K562 (cell line): ENCODE data around the gene AFF1. TPM values are rescaled to one million over a fixed set of nuclear protein-coding genes. Genes with fewer than 3 reads are reported as not detected.

Experiments
- ARNT ChIP-seq, 2 experiments: fragments of 450-650 bp; IDR thresholded peaks; 2 replicates each; pipeline ENCODE4 v1.6.1; 2016; ENCODE audit warnings: mild to moderate bottlenecking in 1 of 2
- BACH1 ChIP-seq: fragments of 200-800 bp; sonication (Bioruptor generic); IDR thresholded peaks from 2 replicates; pipeline ENCODE4 v1.6.1; 2016; ENCODE audit warnings: missing genetic modification characterization, missing compliant biosample characterization
- BCOR ChIP-seq: fragments of 450-650 bp; IDR thresholded peaks from 2 replicates; pipeline ENCODE4 v1.6.1; 2016
- BRD9 ChIP-seq: fragments of 450-650 bp; IDR thresholded peaks from 2 replicates; pipeline ENCODE4 v1.6.1; 2018; ENCODE audit warnings: low read depth; ENCODE audit not compliant: partially characterized antibody
- FOXJ2 ChIP-seq: fragments of 200-800 bp; sonication (Bioruptor generic); IDR thresholded peaks from 2 replicates; pipeline ENCODE4 v1.6.1; 2016; ENCODE audit warnings: missing genetic modification characterization, missing compliant biosample characterization
- GABPA ChIP-seq: fragments of 200-800 bp; sonication (Bioruptor generic); conservative IDR thresholded peaks from 2 replicates; pipeline ENCODE4 v1.6.1; 2016; ENCODE audit warnings: low read depth, missing genetic modification characterization, missing compliant biosample characterization
- HNRNPUL1 ChIP-seq: fragments of 200-400 bp; formaldehyde crosslinking; IDR thresholded peaks from 2 replicates; pipeline ENCODE4 v1.6.1; 2017; ENCODE audit warnings: low read length
- KLF6 ChIP-seq: fragments of 250-450 bp; sonication (Bioruptor Pico); IDR thresholded peaks from 2 replicates; pipeline ENCODE4 v1.4.0; 2020; ENCODE audit warnings: mild to moderate bottlenecking, moderate library complexity, borderline replicate concordance
- MCM3 ChIP-seq: fragments of 450-650 bp; IDR thresholded peaks from 2 replicates; pipeline ENCODE4 v1.6.1; 2016
- MTA3 ChIP-seq: fragments of 450-650 bp; formaldehyde crosslinking; IDR thresholded peaks from 2 replicates; pipeline ENCODE4 v1.6.1; 2017; ENCODE audit warnings: mild to moderate bottlenecking, borderline replicate concordance
- NR2C2 ChIP-seq, 2 experiments: fragments of 200-800 bp in 1 of 2; sonication (Bioruptor generic) in 1 of 2; sonication (generic) in 1 of 2; formaldehyde crosslinking in 1 of 2; IDR thresholded peaks; 2 replicates each; pipeline versions ENCODE4 v1.6.1 to v1.8.0; 2016 to 2022; ENCODE audit warnings: mild to moderate bottlenecking in 1 of 2, missing compliant biosample characterization in 1 of 2, missing genetic modification characterization in 1 of 2, missing genetic modification reagents in 1 of 2
- OTX1 ChIP-seq: fragments of 450-650 bp; formaldehyde crosslinking; IDR thresholded peaks from 2 replicates; pipeline ENCODE4 v1.4.0; 2022; ENCODE audit warnings: mild to moderate bottlenecking
- PHTF2 ChIP-seq: fragments of 250-450 bp; sonication (Bioruptor Pico); IDR thresholded peaks from 2 replicates; pipeline ENCODE4 v1.5.0; 2021; ENCODE audit warnings: mild to moderate bottlenecking
- PURB ChIP-seq: sonication (generic); formaldehyde crosslinking; IDR thresholded peaks from 2 replicates; pipeline ENCODE4 v1.9.0; 2021; ENCODE audit warnings: low read depth, mild to moderate bottlenecking, missing genetic modification reagents
- RAD21 ChIP-seq, 2 experiments: fragments of 250-450 bp in 1 of 2; fragments of 450-650 bp in 1 of 2; sonication (Bioruptor Pico) in 1 of 2; formaldehyde crosslinking in 1 of 2; IDR thresholded peaks in 1 of 2; conservative IDR thresholded peaks in 1 of 2; 2 replicates each; pipeline versions ENCODE4 v1.4.0 to v1.8.0; 2020 to 2022; ENCODE audit warnings: mild to moderate bottlenecking in 2 of 2, moderate library complexity in 1 of 2
- SMAD3 ChIP-seq: fragments of 450-650 bp; formaldehyde crosslinking; conservative IDR thresholded peaks from 2 replicates; pipeline ENCODE4 v1.4.0; 2020; ENCODE audit warnings: mild to moderate bottlenecking
- SREBF2 ChIP-seq: sonication (generic); formaldehyde crosslinking; IDR thresholded peaks from 2 replicates; pipeline ENCODE4 v1.4.0; 2020; ENCODE audit warnings: mild to moderate bottlenecking, missing genetic modification reagents
- ZBTB49 ChIP-seq: sonication (generic); formaldehyde crosslinking; IDR thresholded peaks from 2 replicates; pipeline ENCODE4 v1.8.0; 2022; ENCODE audit warnings: missing genetic modification reagents, mild to moderate bottlenecking, borderline replicate concordance
- ZFP36 ChIP-seq: fragments of 150-350 bp; IDR thresholded peaks from 2 replicates; pipeline ENCODE4 v1.6.1; 2018; ENCODE audit warnings: low read length, low read depth; ENCODE audit not compliant: partially characterized antibody
- ZFX ChIP-seq: sonication (generic); formaldehyde crosslinking; IDR thresholded peaks from 2 replicates; pipeline ENCODE4 v1.8.0; 2022; ENCODE audit warnings: mild to moderate bottlenecking, missing genetic modification reagents, moderate library complexity
- ZNF143 ChIP-seq: sonication (generic); formaldehyde crosslinking; IDR thresholded peaks from 2 replicates; pipeline ENCODE4 v1.9.0; 2022; ENCODE audit warnings: mild to moderate bottlenecking, missing genetic modification reagents
- ZNF24 ChIP-seq: fragments of 450-650 bp; IDR thresholded peaks from 2 replicates; pipeline ENCODE4 v1.6.1; 2016
- ZNF282 ChIP-seq: sonication (generic); formaldehyde crosslinking; IDR thresholded peaks from 2 replicates; pipeline ENCODE4 v1.8.1; 2023; ENCODE audit warnings: missing genetic modification reagents
- ZNF589 ChIP-seq: fragments of 200-800 bp; sonication (Bioruptor generic); IDR thresholded peaks from 2 replicates; pipeline ENCODE4 v1.6.1; 2016; ENCODE audit warnings: low read depth, missing genetic modification characterization, missing compliant biosample characterization
- polyA plus RNA-seq, 8 experiments: library from polyadenylated mRNA; depleted of rRNA in 4 of 8; stranded (reverse) in 5 of 8; unstranded in 3 of 8; fragments of >200 nt; fragmentation: Nextera tagmentation in 2 of 8; fragmentation: Illumina TruSeq in 1 of 8; extraction: Ambion mirVana in 2 of 8; extraction: Trizol in 1 of 8; gene quantifications; 2 replicates each; pipeline versions ENCODE4 v1.2.1 to v1.2.3, GENCODE V29; 2011 to 2014; ENCODE audit warnings: inconsistent platforms in 1 of 8, missing spikeins in 1 of 8
- total RNA-seq, 7 experiments: library from RNA; depleted of rRNA in 6 of 7; stranded (reverse); fragments of >200 nt in 6 of 7; fragmentation: Illumina TruSeq in 2 of 7; extraction: Trizol in 2 of 7; gene quantifications; 2 replicates each; pipeline versions ENCODE4 v1.2.1 to v1.2.3, GENCODE V29; 2011 to 2021; ENCODE audit warnings: low replicate concordance in 1 of 7
- TF ChIP-seq, protein P1 (sequence below): fragments of 200-400 bp; formaldehyde crosslinking; IDR thresholded peaks from 2 replicates; pipeline ENCODE4 v1.6.1; 2017; ENCODE audit warnings: mild to moderate bottlenecking, low read depth, low read length, moderate library complexity

The AFF1 gene
- total and polyA plus RNA-seq, 9 of the 15 experiments (the other 6 are each of a cell fraction or from before 2014, with no cell fraction given) = 4.1 to 47.5 (median 17.2) TPM

DNA sequence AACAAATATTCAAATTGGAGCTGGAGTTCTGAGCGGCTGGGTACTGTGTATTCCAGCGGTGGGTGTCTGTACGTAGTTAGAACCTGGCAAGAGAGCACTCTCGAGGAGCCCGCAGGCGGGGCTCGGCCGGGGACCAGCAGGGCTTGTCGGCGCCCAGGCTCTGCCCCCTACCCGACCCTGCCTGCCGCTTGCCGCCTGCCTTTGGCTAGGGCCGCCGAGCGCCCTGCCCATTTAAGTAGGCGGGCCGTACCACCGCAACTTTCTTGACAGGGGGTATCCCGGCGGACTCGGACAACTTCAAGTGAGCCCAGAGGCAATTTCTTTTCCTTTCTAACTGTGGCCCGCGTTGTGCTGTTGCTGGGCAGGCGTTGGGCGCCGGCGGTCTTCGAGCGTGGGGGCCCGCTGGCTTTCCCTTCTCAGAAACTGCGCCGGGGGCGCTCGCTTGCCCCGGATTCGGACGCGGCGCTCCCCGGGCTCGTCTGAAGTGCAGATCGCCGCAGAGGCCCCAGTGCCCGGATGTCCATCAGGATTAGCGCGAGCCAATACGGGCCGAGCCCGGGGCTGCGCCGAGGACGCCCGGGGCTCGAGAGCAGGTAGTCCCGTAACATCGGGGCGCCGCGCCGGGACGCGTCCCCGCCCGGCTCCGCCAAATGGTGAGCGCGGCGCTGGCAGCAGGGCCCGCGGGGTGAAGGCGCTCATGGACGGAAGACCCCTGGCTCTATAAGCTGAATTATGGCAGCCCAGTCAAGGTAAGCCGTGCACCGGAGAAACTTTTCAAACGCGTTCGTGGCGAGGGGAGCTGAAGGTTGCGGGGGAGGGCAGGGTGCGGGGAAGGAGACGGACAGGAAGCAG, 72.1 kb downstream of the AFF1 start (continued):
- no peak for TF ChIP-seq SREBF2 (CRISPR knock-in tag)
- TF ChIP-seq MCM3 = no peak
- 0 out of 2 replicates have a peak, but pooled peaks have one; percentile 6 for TF ChIP-seq ZNF24
- peak; percentile 34; the same call in 1 of the 2 replicates for TF ChIP-seq ZNF143
- no peak for TF ChIP-seq ZBTB49 (CRISPR knock-in tag)
- TF ChIP-seq HNRNPUL1 = no peak
- peak; percentile 82 for TF ChIP-seq ZFX
- peak; percentile 21; the same call in 1 of the 2 replicates for TF ChIP-seq FOXJ2 (tag)
- TF ChIP-seq ARNT (IDR thresholded peaks at IDR 0.05) = 0 out of 4 replicates have a peak, but pooled peaks of 1 of the 2 experiments have one; percentile 21
- TF ChIP-seq PURB (CRISPR knock-in tag) = no peak
- 0 out of 2 replicates have a peak, but pooled peaks have one; percentile 32 for TF ChIP-seq OTX1 (CRISPR knock-in tag)
- peak; percentile 53 for TF ChIP-seq NR2C2 (CRISPR knock-in tag; IDR thresholded peaks at IDR 0.05)
- peak; percentile 53; the same call in 1 of the 2 replicates for TF ChIP-seq NR2C2 (tag; IDR thresholded peaks at IDR 0.05)
- no peak for TF ChIP-seq ZNF282 (CRISPR knock-in tag)
- peak; percentile 63 for TF ChIP-seq GABPA (tag)
- peak; percentile 41 for TF ChIP-seq ZFP36
- TF ChIP-seq, protein P1, sequence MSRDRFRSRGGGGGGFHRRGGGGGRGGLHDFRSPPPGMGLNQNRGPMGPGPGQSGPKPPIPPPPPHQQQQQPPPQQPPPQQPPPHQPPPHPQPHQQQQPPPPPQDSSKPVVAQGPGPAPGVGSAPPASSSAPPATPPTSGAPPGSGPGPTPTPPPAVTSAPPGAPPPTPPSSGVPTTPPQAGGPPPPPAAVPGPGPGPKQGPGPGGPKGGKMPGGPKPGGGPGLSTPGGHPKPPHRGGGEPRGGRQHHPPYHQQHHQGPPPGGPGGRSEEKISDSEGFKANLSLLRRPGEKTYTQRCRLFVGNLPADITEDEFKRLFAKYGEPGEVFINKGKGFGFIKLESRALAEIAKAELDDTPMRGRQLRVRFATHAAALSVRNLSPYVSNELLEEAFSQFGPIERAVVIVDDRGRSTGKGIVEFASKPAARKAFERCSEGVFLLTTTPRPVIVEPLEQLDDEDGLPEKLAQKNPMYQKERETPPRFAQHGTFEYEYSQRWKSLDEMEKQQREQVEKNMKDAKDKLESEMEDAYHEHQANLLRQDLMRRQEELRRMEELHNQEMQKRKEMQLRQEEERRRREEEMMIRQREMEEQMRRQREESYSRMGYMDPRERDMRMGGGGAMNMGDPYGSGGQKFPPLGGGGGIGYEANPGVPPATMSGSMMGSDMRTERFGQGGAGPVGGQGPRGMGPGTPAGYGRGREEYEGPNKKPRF = no peak
- TF ChIP-seq SMAD3 (CRISPR knock-in tag) = 0 out of 2 replicates have a peak, but pooled peaks have one; percentile 23
- peak; percentile 99 for TF ChIP-seq MTA3
- peak; percentile 84; the same call in 1 of the 2 replicates for TF ChIP-seq BCOR
- TF ChIP-seq PHTF2 (CRISPR knock-in tag) = 0 out of 2 replicates have a peak, but pooled peaks have one; percentile 12
- no peak for TF ChIP-seq BACH1 (tag)
- peak; percentile 82 for TF ChIP-seq ZNF589 (CRISPR knock-in tag)
- peak; percentile 69 for TF ChIP-seq BRD9
- TF ChIP-seq KLF6 (CRISPR knock-in tag) = no peak
- TF ChIP-seq RAD21 (CRISPR knock-in tag; conservative IDR thresholded peaks at IDR 0.05 in 1 of 2, IDR thresholded peaks at IDR 0.05 in 1 of 2) = peak in 1 of 2 experiments; percentile 31; a peak in 3 of 4 replicates
